ENCODE measurements around the gene LRRN3. TPM values are rescaled to one million over a fixed set of nuclear protein-coding genes. Genes with fewer than 3 reads are reported as not detected.

Gene LRRN3
- total and polyA plus RNA-seq, 10 of the 15 experiments (the other 5 are each of a cell fraction or from before 2014, with no cell fraction given), result 0.02 to 0.24 (median 0.11) TPM; not detected in 3

DNA sequence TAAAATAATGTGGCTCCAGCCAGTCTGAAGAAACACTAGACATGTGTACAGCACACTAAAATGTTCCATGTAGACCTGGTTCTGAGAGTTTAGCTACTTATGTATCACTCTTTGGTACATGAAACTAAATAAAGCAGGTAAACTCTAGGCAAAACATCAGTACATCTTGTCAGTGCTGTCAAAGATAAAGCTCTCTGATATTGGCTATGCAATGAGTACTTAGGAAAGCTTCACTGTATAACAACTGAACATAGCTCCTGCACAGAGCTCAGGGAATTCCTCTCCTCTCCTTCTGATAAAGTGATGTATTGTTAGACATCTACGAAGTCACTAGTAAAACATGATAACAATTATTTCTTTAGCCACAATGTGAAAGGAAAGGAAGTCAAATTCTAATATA, 3.5 kb downstream of the LRRN3 start:
- ChIA-PET CTCF (interaction anchor here (1.1 to 2.3 kb wide), 4 partner anchors 10 to 433 kb away, joined by 3 to 7 read pairs (median 4); no protein-coding TSS in a partner anchor), SMC1A (ENCODE audit: uncharacterized antibody, unreplicated experiment) (interaction anchor here (0.6 to 3.7 kb wide), 10 partner anchors 8 to 507 kb away, joined by 3 to 29 read pairs (median 4); no protein-coding TSS in a partner anchor)

More for the DNA sequence above, 3.5 kb downstream of the LRRN3 start:
- DNase-seq (ENCODE audit: low read depth, low spot score) (no peak), FAIRE-seq (no peak), ATAC-seq (no peak)
- no peak overlapping the region for H3K27ac ChIP-seq (ENCODE audit: control insufficient read depth, insufficient read depth)
- H3K4me2 ChIP-seq (ENCODE audit: control insufficient read depth, insufficient read depth), result no peak overlapping the region
- 62% methylated on average over 1 of the region's 1 CpG for WGBS (ENCODE audit: insufficient coverage, insufficient replicate concordance, low lambda C conversion rate, missing lambda C conversion rate)
- peaks cover 11% of the 10 kb centered on the region for H3K4me1 ChIP-seq (ENCODE audit: control insufficient read depth, insufficient read depth, low read length)
- TF ChIP-seq IKZF1 (conservative IDR thresholded peaks at IDR 0.05) (no peak), HDAC6 (IDR thresholded peaks at IDR 0.05; ENCODE audit: unreplicated experiment) (no peak), ZSCAN29 (IDR thresholded peaks at IDR 0.05) (no peak), PAX8 (IDR thresholded peaks at IDR 0.05) (no peak), SMAD5 (IDR thresholded peaks at IDR 0.05; ENCODE audit: low read depth) (no peak), ZNF622 (IDR thresholded peaks at IDR 0.05) (no peak), KAT2A (conservative IDR thresholded peaks at IDR 0.05; ENCODE audit: control insufficient read depth, low read depth, low read length) (no peak), LARP7 (IDR thresholded peaks at IDR 0.05) (no peak)
- TF ChIP-seq, protein P1, sequence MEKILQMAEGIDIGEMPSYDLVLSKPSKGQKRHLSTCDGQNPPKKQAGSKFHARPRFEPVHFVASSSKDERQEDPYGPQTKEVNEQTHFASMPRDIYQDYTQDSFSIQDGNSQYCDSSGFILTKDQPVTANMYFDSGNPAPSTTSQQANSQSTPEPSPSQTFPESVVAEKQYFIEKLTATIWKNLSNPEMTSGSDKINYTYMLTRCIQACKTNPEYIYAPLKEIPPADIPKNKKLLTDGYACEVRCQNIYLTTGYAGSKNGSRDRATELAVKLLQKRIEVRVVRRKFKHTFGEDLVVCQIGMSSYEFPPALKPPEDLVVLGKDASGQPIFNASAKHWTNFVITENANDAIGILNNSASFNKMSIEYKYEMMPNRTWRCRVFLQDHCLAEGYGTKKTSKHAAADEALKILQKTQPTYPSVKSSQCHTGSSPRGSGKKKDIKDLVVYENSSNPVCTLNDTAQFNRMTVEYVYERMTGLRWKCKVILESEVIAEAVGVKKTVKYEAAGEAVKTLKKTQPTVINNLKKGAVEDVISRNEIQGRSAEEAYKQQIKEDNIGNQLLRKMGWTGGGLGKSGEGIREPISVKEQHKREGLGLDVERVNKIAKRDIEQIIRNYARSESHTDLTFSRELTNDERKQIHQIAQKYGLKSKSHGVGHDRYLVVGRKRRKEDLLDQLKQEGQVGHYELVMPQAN (conservative IDR thresholded peaks at IDR 0.05), result no peak
- TF ChIP-seq, protein P2, sequence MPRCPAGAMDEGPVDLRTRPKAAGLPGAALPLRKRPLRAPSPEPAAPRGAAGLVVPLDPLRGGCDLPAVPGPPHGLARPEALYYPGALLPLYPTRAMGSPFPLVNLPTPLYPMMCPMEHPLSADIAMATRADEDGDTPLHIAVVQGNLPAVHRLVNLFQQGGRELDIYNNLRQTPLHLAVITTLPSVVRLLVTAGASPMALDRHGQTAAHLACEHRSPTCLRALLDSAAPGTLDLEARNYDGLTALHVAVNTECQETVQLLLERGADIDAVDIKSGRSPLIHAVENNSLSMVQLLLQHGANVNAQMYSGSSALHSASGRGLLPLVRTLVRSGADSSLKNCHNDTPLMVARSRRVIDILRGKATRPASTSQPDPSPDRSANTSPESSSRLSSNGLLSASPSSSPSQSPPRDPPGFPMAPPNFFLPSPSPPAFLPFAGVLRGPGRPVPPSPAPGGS (IDR thresholded peaks at IDR 0.05; ENCODE audit: borderline replicate concordance, insufficient read depth, low read depth, low read length, poor library complexity, severe bottlenecking), result no peak
- TF ChIP-seq, protein P3, sequence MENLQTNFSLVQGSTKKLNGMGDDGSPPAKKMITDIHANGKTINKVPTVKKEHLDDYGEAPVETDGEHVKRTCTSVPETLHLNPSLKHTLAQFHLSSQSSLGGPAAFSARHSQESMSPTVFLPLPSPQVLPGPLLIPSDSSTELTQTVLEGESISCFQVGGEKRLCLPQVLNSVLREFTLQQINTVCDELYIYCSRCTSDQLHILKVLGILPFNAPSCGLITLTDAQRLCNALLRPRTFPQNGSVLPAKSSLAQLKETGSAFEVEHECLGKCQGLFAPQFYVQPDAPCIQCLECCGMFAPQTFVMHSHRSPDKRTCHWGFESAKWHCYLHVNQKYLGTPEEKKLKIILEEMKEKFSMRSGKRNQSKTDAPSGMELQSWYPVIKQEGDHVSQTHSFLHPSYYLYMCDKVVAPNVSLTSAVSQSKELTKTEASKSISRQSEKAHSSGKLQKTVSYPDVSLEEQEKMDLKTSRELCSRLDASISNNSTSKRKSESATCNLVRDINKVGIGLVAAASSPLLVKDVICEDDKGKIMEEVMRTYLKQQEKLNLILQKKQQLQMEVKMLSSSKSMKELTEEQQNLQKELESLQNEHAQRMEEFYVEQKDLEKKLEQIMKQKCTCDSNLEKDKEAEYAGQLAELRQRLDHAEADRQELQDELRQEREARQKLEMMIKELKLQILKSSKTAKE (IDR thresholded peaks at IDR 0.05; ENCODE audit: low read depth, poor library complexity, severe bottlenecking), result no peak
- no peak overlapping the region for H2AFZ ChIP-seq (ENCODE audit: control insufficient read depth, low read depth, low read length)
- no peaks in the 10 kb centered on the region for H3K27me3 ChIP-seq (replicated peaks in 1 of 2; ENCODE audit: control insufficient read depth in 2 of 2, insufficient read depth in 2 of 2, low read length in 1 of 2)
- intact Hi-C loops (cut with micrococcal nuclease; ENCODE audit: unreplicated experiment) (loop anchor here (5.0 to 10.0 kb wide), 2 partner anchors 228 to 1250 kb away; no protein-coding TSS in a partner anchor), in situ Hi-C loops (cut with MboI) (loop anchor here (5.0 kb wide), 2 partner anchors 393 to 638 kb away; no protein-coding TSS in a partner anchor)
- ChIA-PET POLR2A (interaction anchor here (0.6 to 1.0 kb wide), 2 partner anchors 221 to 415 kb away, joined by 3 to 6 read pairs; no protein-coding TSS in a partner anchor), RAD21 (ENCODE audit: unreplicated experiment) (interaction anchor here (0.6 to 1.1 kb wide), 5 partner anchors 9 to 1601 kb away, joined by 3 to 5 read pairs (median 3); no protein-coding TSS in a partner anchor)
- H3K9ac ChIP-seq (ENCODE audit: control insufficient read depth, insufficient read depth, low read length), result no peak overlapping the region
- H4K20me1 ChIP-seq (ENCODE audit: control insufficient read depth, insufficient read depth), result no peaks in the 10 kb centered on the region
- no TSS peak for BruUV-seq (replicated peaks)
- H3K9me3 ChIP-seq (replicated peaks; ENCODE audit: control insufficient read depth, insufficient read depth, low read length), result no peaks in the 10 kb centered on the region
- no peak overlapping the region for H3K4me3 ChIP-seq
- H3K79me2 ChIP-seq (ENCODE audit: control insufficient read depth, insufficient read depth, low read length), result no peaks in the 10 kb centered on the region
- H3K36me3 ChIP-seq (ENCODE audit: control insufficient read depth in 2 of 2, insufficient read depth in 2 of 2, low read length in 1 of 2), result no peaks in the 10 kb centered on the region

All from GM12878 (cell line).